Nephron (organoid): ENCODE results near the gene CRELD1.
"Not testable (repeated sequence)": the region's sequence is repeated elsewhere in the genome, so short reads cannot be mapped to it uniquely, and the experiment has no call there.

Source experiments
- H3K27ac Mint-ChIP-seq, 3 experiments: 2 replicates each; pipeline ENCODE4 v1.8.0; 2020; ENCODE audit warnings: mixed read lengths in 3 of 3, mild to moderate bottlenecking in 2 of 3, moderate library complexity in 1 of 3
- H3K27me3 Mint-ChIP-seq: 2 replicates; pipeline ENCODE4 v1.8.0; 2021; ENCODE audit warnings: low read depth, mild to moderate bottlenecking, moderate library complexity, mixed read lengths
- H3K36me3 Mint-ChIP-seq: 2 replicates; pipeline ENCODE4 v1.8.0; 2020; ENCODE audit warnings: low read depth, mixed read lengths
- H3K4me1 Mint-ChIP-seq: 2 replicates; pipeline ENCODE4 v1.8.0; 2020; ENCODE audit warnings: mixed read lengths
- H3K4me3 Mint-ChIP-seq, 3 experiments: 2 replicates each; pipeline ENCODE4 v1.8.0; 2020; ENCODE audit warnings: mild to moderate bottlenecking in 3 of 3, mixed read lengths in 3 of 3, moderate library complexity in 2 of 3
- H3K9me3 Mint-ChIP-seq: 2 replicates; pipeline ENCODE4 v1.8.0; 2020; ENCODE audit warnings: mixed read lengths
- CTCF ChIP-seq, 3 experiments: fragments of 200-600 bp; sonication (generic); IDR thresholded peaks; one replicate each; pipeline ENCODE4 v1.5.0; 2021; ENCODE audit warnings: antibody characterized with exemption in 3 of 3; ENCODE audit not compliant: unreplicated experiment in 3 of 3

The CRELD1 gene

DNA sequence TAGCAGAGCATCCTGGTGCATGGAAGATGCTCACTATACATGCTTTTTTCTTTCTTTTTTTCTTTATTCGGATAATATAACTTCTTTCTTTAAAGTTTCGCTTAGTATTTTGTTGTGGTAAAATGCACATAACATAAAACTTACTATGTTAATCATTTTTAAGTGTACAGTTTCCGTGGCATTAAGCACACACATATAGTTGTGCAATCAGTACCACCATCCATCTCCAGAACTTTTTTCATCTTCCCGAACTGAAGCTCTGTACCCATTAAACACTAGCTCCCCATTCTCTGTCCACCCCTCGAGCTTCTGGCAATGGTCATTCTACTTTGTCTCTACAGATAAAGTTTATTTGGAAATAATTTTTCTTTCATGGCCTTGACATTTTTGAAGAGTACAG lies 44.2 kb upstream of the CRELD1 start:
- H3K4me3 Mint-ChIP-seq: peak overlapping the region in 2 of 3 experiments; percentile 99
- H3K27ac Mint-ChIP-seq: peak overlapping the region; percentile 91 to 98 (median 97)
- peaks cover 27% of the 10 kb centered on the region for H3K4me1 Mint-ChIP-seq

DNA sequence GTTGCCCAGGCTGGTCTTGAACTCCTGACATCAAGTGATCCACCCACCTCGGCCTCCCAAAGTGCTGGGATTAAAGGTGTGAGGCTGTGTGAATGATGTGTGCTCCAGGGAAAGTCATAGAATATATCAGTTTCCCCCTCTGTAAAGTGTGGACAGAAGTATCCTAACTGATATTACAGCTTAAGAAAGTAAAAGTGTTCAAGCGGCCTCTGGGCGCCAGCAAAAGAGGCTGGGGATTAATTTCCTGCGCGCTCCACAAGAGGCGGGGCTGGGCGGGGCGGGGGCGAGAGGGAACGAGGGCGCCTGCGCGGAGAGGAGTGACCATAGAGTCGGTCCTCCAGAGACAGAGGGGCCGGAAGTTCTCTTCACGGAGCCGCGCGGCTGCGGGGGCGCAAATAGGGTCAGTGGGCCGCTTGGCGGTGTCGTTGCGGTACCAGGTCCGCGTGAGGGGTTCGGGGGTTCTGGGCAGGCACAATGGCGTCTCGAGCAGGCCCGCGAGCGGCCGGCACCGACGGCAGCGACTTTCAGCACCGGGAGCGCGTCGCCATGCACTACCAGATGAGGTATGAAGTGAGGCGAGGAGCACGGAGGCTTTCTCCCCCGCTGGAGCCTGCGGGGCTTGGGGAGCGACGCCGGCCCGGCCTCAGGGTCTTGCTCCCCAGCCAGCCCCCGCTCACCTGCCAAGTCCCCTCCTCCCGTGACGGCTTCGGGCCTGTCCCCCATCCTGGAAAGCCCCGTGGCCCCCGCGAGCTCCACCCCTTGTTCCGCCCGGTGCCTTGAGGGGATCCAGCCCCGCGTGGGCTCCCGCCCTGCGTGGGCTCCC lies 43.2 kb upstream of the CRELD1 start, which contains the start of gene JAGN1:
JAGN1 (plus strand) TSS at position 362 of the 823 bp plus-strand sequence; CDS start at position 475, 113 bp downstream.
- peak within 1 kb of the TSS; percentile 99 for H3K4me3 Mint-ChIP-seq
- H3K4me1 Mint-ChIP-seq: peaks cover 32% of the 10 kb centered on the region
- H3K27ac Mint-ChIP-seq: peak within 1 kb of the TSS; percentile 91 to 98 (median 97)
- H3K27me3 Mint-ChIP-seq: no peaks in the 10 kb centered on the region
- peaks cover 29% of the 10 kb centered on the region for H3K36me3 Mint-ChIP-seq
- no peak for TF ChIP-seq CTCF (IDR thresholded peaks at IDR 0.05; ENCODE audit: unreplicated experiment in 3 of 3)
- H3K9me3 Mint-ChIP-seq: no peaks in the 10 kb centered on the region

More for the DNA sequence above, 44.2 kb upstream of the CRELD1 start:
- H3K9me3 Mint-ChIP-seq: no peaks in the 10 kb centered on the region
- no peaks in the 10 kb centered on the region for H3K27me3 Mint-ChIP-seq
- TF ChIP-seq CTCF (IDR thresholded peaks at IDR 0.05; ENCODE audit: unreplicated experiment in 3 of 3): no peak
- peaks cover 23% of the 10 kb centered on the region for H3K36me3 Mint-ChIP-seq

- Mint-ChIP-seq H3K27ac (peak overlapping the region; percentile 91 to 98 (median 97)), H3K4me3 (peak overlapping the region; percentile 99), H3K9me3 (no peaks in the 10 kb centered on the region), H3K4me1 (peaks cover 32% of the 10 kb centered on the region), H3K36me3 (peaks cover 33% of the 10 kb centered on the region), H3K27me3 (no peaks in the 10 kb centered on the region)
- no peak for TF ChIP-seq CTCF (IDR thresholded peaks at IDR 0.05; ENCODE audit: unreplicated experiment in 3 of 3)
Measured at GRCh38 chr3:9891072-9891622, 42.5 kb upstream of the CRELD1 start.

DNA sequence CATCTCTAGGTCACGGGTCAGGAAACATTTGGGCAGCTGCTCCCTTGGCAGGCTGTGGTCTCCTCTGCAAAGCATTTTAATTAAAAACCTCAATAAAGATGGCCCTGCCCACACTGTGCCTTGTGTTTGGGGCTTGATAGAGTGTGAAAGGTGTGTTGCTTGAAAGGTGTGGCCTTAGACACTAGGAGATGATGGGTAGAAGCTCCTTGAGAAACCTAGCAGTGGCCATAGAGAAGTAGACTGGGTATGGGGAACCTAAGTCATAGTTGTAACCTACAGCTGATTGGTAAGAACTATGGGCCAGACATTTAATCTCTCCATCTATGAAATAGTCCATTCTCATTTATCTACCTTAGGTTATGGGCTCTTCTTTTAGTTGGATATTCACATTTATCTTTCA lies 39.9 kb upstream of the CRELD1 start:
- H3K4me3 Mint-ChIP-seq: peak overlapping the region; percentile 20 to 46 (median 29)
- no peak overlapping the region for H3K27ac Mint-ChIP-seq
- peaks cover 33% of the 10 kb centered on the region for H3K36me3 Mint-ChIP-seq
- TF ChIP-seq CTCF (IDR thresholded peaks at IDR 0.05; ENCODE audit: unreplicated experiment in 3 of 3): no peak
- H3K9me3 Mint-ChIP-seq: no peaks in the 10 kb centered on the region
- no peaks in the 10 kb centered on the region for H3K27me3 Mint-ChIP-seq
- peaks cover 47% of the 10 kb centered on the region for H3K4me1 Mint-ChIP-seq

DNA sequence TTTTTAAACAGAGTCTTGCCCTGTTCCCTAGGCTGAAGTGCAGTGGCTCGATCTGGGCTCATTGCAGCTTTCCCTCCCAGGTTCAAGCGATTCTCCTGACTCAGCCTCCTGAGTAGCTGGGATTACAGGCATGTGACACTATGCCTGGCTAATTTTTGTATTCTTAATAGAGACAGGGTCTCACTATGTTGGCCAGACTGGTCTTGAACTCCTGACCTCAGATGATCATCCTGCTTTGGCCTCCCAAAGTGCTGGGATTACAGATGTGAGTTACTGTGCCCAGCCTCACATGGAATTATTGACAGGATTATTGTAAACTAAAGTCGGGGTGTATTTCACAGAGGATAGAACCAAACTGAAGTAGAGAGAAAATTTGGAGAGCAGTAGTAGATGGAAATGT lies 37.9 kb upstream of the CRELD1 start:
- H3K4me3 Mint-ChIP-seq, H3K9me3 Mint-ChIP-seq, H3K27me3 Mint-ChIP-seq: not testable (repeated sequence)
- H3K27ac Mint-ChIP-seq: peak overlapping the region in 2 of 3 experiments; percentile 31 to 73
- peaks cover 55% of the 10 kb centered on the region for H3K4me1 Mint-ChIP-seq
- peaks cover 30% of the 10 kb centered on the region for H3K36me3 Mint-ChIP-seq

- H3K9me3 Mint-ChIP-seq, H3K4me3 Mint-ChIP-seq, H3K27me3 Mint-ChIP-seq: not testable (repeated sequence)
- Mint-ChIP-seq H3K36me3 (peaks cover 30% of the 10 kb centered on the region), H3K27ac (peak overlapping the region; percentile 84 to 89 (median 88)), H3K4me1 (peaks cover 46% of the 10 kb centered on the region)
Measured at GRCh38 chr3:9896755-9897407, 36.8 kb upstream of the CRELD1 start.
